ENCODE data around the gene GBP1. TPM values are rescaled to one million over a fixed set of nuclear protein-coding genes. Genes with fewer than 3 reads are reported as not detected.
"Not testable (repeated sequence)": the region's sequence is repeated elsewhere in the genome, so short reads cannot be mapped to it uniquely, and the experiment has no call there.

The GBP1 gene
- total RNA-seq, 1 donor: 46.3 TPM

DNA sequence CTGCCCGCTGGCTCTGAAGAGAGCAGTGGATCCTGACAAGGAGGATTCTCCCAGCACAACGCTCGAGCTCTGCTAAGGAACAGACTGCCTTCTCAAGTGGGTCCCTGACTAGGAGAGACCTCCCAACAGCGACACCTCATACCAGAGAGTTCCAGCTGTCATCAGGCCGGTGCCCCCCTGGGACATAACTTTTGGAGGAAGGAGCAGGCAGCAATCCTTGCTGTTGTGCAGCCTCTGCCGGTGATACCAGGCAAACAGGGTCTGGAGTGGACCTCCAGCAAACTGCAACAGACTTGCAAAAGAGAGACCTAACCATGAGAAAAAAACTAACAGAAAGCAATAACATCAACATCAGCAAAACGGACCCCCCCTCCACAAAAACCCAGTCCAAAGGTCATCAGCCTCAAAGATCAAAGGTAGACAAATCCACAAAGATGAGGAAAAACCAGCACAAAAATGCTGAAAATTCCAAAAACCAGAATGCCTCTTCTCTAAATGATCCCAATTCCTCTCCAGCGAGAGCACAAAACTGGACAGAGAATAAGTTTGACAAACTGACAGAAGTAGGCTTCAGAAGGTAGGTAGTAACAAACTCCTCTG lies 7.6 kb upstream of the GBP1 start:
- not testable (repeated sequence) for H3K27me3 ChIP-seq (ENCODE audit: insufficient read depth, low read length); H3K9me3 ChIP-seq (ENCODE audit: low read depth, low read length); H3K4me3 ChIP-seq (ENCODE audit: low read length); H3K4me1 ChIP-seq (ENCODE audit: insufficient read depth, low read length)

GRCh38 chr1:89070509-89070908 lies 5.5 kb upstream of the GBP1 start:
- H3K4me1 ChIP-seq (ENCODE audit: insufficient read depth, low read length): peaks cover 9% of the 10 kb centered on the region
- H3K4me3 ChIP-seq (ENCODE audit: low read length): no peak overlapping the region
- H3K9me3 ChIP-seq (ENCODE audit: low read depth, low read length): no peaks in the 10 kb centered on the region
- H3K27me3 ChIP-seq (ENCODE audit: insufficient read depth, low read length): no peaks in the 10 kb centered on the region

DNA sequence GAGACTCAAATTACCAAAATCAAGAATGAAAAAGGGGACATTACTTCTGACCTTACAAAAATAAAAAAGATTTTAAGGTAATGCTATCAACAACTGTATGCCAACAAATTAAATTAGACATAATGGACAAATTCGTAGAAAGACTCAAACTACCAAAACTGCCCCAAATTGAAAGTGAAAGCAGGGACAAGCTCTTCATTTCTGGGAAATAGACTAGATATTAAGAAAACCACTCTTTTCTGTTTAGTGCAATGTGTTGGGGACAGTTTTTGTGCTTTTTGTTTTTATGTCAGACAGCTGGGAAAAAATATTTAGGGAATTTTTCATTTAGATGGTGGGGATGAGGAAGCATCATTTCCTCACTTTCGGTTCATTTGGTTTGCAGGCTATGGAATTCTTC lies 4.9 kb upstream of the GBP1 start:
- H3K27me3 ChIP-seq (ENCODE audit: insufficient read depth, low read length): no peaks in the 10 kb centered on the region
- peaks cover 12% of the 10 kb centered on the region for H3K4me1 ChIP-seq (ENCODE audit: insufficient read depth, low read length)
- H3K9me3 ChIP-seq (ENCODE audit: low read depth, low read length): no peaks in the 10 kb centered on the region
- peak overlapping the region; percentile 31 for H3K4me3 ChIP-seq (ENCODE audit: low read length)

DNA sequence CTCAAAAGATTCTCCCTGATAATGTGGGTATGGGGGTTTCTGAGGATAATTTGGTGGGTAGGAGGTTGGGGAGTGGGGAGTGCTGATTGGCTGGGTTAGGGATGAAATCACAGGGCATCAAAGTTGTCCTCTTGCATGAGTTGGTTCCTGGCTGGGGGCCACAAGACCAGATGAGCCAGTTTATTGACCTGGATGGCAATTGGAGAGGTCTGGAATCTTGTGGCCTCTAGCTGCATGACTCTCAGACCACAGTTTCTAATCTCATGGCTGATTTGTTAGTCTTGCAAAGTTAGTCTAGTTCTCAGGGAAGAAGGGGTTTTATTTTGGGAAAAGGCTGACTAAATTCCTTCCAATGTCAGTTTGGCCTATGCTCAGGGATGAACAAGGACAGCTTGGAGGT lies 3.3 kb upstream of the GBP1 start:
- Histone ChIP-seq H3K4me3 (ENCODE audit: low read length) (no peak overlapping the region), H3K9me3 (ENCODE audit: low read depth, low read length) (no peaks in the 10 kb centered on the region), H3K27me3 (ENCODE audit: insufficient read depth, low read length) (no peaks in the 10 kb centered on the region), H3K4me1 (ENCODE audit: insufficient read depth, low read length) (peaks cover 20% of the 10 kb centered on the region)

DNA sequence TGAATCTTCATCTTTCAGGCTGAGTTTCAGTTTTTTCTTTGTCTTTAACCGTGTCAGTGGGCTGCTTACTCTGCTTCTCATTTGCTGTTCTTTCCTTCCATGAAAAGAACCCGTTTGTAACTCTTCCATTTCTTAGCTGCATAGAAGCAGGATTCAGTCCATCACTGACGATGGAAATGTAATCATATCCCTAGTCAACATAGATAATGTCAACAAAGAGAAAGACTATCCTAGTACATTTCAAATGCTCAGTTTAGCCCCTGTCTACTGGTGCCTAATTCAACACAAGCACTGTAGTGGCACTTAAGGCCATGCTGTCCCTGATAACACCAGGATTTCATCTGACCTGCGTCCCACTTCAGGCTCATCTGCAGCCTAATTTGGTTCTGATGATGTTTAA lies 376 bp downstream of the GBP1 start:
- Histone ChIP-seq H3K4me3 (ENCODE audit: low read length) (peak overlapping the region; percentile 53), H3K27me3 (ENCODE audit: insufficient read depth, low read length) (no peaks in the 10 kb centered on the region), H3K4me1 (ENCODE audit: insufficient read depth, low read length) (peaks cover 18% of the 10 kb centered on the region), H3K9me3 (ENCODE audit: low read depth, low read length) (no peaks in the 10 kb centered on the region)

GRCh38 chr1:89063094-89063493 lies 1.9 kb downstream of the GBP1 start:
- Histone ChIP-seq H3K4me3 (ENCODE audit: low read length) (no peak overlapping the region), H3K4me1 (ENCODE audit: insufficient read depth, low read length) (peaks cover 18% of the 10 kb centered on the region), H3K9me3 (ENCODE audit: low read depth, low read length) (no peaks in the 10 kb centered on the region), H3K27me3 (ENCODE audit: insufficient read depth, low read length) (no peaks in the 10 kb centered on the region)

- no peaks in the 10 kb centered on the region for H3K9me3 ChIP-seq (ENCODE audit: low read depth, low read length)
- H3K4me1 ChIP-seq (ENCODE audit: insufficient read depth, low read length): peaks cover 13% of the 10 kb centered on the region
- no peak overlapping the region for H3K4me3 ChIP-seq (ENCODE audit: low read length)
- H3K27me3 ChIP-seq (ENCODE audit: insufficient read depth, low read length): no peaks in the 10 kb centered on the region
Measured at GRCh38 chr1:89060091-89060490, 4.9 kb downstream of the GBP1 start.

DNA sequence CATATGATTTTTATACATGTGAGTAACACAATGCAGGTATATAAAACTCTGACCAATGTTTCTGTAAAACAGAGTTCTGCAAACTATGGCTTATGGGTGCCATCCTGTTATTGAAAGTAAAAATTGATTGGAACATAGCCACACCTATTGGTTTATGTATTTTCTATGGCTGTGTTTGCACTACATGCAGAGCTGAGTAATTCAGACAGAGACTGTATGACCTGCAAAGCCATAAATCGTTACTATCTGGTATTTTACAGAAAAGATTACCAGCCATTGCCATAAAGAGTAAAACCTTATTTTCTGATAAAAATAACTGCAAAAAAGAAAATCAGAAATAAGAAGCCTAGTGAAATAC lies 13.1 kb downstream of the GBP1 start:
- Histone ChIP-seq H3K4me1 (ENCODE audit: insufficient read depth, low read length) (peaks cover 7% of the 10 kb centered on the region), H3K27me3 (ENCODE audit: insufficient read depth, low read length) (no peaks in the 10 kb centered on the region), H3K4me3 (ENCODE audit: low read length) (no peak overlapping the region), H3K9me3 (ENCODE audit: low read depth, low read length) (no peaks in the 10 kb centered on the region)

DNA sequence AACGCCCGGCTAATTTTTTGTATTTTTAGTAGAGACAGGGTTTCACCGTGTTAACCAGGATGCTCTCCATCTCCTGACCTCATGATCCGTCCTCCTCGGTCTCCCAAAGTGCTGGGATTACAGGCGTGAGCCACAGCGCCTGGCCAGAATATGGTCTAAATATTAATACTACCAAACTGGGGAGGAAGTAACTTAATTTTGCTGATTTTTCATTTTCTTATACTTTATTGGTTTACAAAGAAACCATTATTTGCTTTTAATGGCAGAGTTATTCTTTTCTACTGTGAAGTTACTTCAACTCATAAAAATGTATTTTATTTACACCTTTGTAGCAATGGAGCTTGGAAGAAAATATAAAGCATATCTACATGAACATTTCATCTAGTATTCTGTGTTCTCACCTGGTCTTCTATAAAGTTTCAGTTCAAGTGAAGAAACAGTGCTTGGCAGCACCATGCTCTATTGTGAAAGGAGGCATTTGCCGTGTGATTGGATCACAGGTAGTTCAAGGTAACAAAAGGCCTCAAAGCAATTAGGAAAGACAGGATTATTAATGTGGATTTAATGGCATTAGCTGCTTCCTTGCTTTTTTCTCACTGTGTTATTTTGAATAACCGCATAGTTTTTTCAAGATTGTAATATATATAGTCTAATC lies 13.6 kb downstream of the GBP1 start:
- Histone ChIP-seq H3K4me3 (ENCODE audit: low read length) (no peak overlapping the region), H3K27me3 (ENCODE audit: insufficient read depth, low read length) (no peaks in the 10 kb centered on the region), H3K4me1 (ENCODE audit: insufficient read depth, low read length) (peaks cover 7% of the 10 kb centered on the region), H3K9me3 (ENCODE audit: low read depth, low read length) (no peaks in the 10 kb centered on the region)

- H3K4me3 ChIP-seq (ENCODE audit: low read length): no peak overlapping the region
- H3K9me3 ChIP-seq (ENCODE audit: low read depth, low read length): no peaks in the 10 kb centered on the region
- H3K4me1 ChIP-seq (ENCODE audit: insufficient read depth, low read length): peaks cover 7% of the 10 kb centered on the region
- H3K27me3 ChIP-seq (ENCODE audit: insufficient read depth, low read length): no peaks in the 10 kb centered on the region
Measured at GRCh38 chr1:89050649-89051033, 14.4 kb downstream of the GBP1 start.

DNA sequence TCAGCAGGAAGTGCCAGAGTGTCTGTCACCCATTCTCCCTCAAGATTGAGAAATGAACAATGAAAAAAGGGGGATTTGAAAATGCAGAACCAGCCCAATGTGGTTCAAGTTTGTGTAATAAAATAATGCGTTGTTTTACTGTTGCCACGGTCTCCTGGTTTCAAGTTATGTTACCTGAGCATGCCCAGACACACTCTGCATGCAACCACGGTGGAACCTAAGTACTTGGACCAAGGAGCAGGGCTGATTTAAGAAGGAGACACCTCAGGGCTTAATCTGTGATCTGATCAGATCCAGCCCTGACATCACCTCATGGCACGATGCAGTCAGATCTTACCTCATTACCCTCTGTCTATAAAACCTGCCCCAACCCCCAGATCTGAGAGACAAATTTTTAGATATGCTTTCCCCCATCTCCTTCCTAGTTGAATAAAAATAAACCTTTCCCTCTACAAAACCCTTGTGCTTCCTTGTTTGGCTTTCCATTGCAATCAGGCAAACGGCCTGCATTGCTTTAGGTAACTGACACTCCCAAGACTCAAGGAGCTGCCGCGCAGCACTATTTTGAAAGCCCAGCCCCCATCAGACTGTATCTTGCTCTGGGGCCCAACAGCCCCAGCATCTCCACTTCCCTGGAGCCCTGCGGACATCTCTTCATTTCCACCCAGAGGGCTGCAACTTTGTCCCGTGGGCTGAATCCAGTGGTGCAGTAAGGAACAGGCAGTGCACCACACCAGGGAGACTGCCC lies 14.9 kb downstream of the GBP1 start:
- H3K27me3 ChIP-seq (ENCODE audit: insufficient read depth, low read length); H3K9me3 ChIP-seq (ENCODE audit: low read depth, low read length); H3K4me3 ChIP-seq (ENCODE audit: low read length); H3K4me1 ChIP-seq (ENCODE audit: insufficient read depth, low read length): not testable (repeated sequence)

DNA sequence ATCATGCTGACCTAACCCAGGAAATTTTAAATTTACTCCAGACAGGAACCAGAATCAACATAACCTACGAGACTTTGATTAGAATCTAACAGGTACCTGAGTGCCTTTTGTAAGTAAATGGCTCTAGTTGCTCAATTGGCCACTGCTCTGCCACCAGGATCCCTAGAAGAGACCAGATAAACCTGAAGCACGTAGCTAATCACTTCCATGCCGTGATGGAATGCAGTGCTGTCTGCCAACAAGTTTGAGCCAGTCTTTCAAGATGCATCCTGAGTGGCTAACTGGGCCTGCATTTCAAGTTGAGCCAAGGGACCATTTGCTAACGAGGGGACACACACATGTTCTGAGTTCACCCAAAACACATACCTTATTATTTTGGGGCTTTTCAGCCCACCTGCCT lies 15.8 kb downstream of the GBP1 start:
- not testable (repeated sequence) for H3K27me3 ChIP-seq (ENCODE audit: insufficient read depth, low read length); H3K9me3 ChIP-seq (ENCODE audit: low read depth, low read length); H3K4me3 ChIP-seq (ENCODE audit: low read length); H3K4me1 ChIP-seq (ENCODE audit: insufficient read depth, low read length)

DNA sequence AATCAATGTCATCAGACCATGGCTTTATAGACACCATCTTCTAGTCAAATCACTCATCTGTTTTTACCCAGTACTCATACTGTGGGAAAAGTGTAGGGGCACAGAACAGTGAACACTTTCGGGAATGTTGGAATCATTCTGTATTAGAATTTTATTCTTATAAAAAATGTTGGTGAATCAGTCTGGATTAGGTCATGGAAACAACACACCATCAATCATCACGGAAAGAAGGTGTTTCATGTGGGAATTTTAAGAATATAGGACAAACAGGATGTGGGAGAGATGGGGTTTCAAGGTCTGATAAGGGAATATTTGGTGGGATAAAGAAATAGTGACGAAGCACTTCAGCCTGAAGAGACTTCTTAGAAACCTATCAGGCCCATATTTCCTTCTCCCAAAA lies 17.3 kb downstream of the GBP1 start:
- peaks cover 7% of the 10 kb centered on the region for H3K4me1 ChIP-seq (ENCODE audit: insufficient read depth, low read length)
- H3K27me3 ChIP-seq (ENCODE audit: insufficient read depth, low read length): no peaks in the 10 kb centered on the region
- H3K4me3 ChIP-seq (ENCODE audit: low read length): no peak overlapping the region
- H3K9me3 ChIP-seq (ENCODE audit: low read depth, low read length): no peaks in the 10 kb centered on the region

DNA sequence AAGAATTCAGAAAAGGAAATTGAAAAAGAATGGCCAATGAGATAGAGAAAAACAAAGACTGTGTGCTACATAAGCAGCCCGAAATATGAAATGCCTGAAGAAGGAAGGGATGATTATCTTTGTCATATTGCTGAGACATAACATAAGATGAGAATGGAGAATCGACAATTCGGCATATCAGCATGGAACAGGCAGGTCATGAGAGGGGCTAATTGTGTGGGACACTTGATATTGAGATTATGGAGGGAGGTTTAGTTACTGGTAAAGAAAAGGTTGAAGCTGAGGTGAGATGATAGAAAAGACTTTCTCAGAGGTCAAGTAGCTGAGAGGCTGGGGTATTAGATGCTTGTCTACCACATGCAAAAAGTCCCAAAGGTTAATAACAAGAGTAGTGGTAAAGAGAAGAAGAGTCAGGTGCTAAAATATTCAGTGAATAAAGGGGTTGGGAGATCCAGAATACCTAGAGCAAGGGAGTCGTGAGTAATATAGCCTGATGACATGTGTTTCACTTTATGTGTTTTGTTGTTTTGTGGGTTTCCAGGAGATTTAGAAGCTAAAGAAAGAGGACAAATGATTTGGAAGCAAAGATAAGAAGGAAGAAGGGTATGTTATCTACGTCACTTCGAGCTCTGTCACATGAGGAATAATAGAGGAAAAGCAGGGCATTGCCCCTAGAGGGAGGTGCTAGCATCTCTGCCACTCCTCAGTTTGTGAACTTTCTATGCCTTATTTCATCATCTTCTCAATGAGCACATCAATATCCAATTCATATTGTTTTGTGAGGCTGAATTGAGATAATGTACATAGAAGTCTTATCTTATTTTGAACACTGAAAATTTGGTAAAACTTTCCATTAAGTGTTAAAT lies 18.5 kb downstream of the GBP1 start:
- H3K27me3 ChIP-seq (ENCODE audit: insufficient read depth, low read length); H3K9me3 ChIP-seq (ENCODE audit: low read depth, low read length); H3K4me3 ChIP-seq (ENCODE audit: low read length): not testable (repeated sequence)
- peaks cover 10% of the 10 kb centered on the region for H3K4me1 ChIP-seq (ENCODE audit: insufficient read depth, low read length)

Data from mononuclear cell (primary cell).